ENCODE data around the gene AP5B1.
"Not testable (repeated sequence)": the region's sequence is repeated elsewhere in the genome, so short reads cannot be mapped to it uniquely, and the experiment has no call there.

Gene AP5B1

GRCh38 chr11:65762169-65762568 is 18.6 kb downstream of the AP5B1 start:
- DNase-seq: not testable (repeated sequence)

DNA sequence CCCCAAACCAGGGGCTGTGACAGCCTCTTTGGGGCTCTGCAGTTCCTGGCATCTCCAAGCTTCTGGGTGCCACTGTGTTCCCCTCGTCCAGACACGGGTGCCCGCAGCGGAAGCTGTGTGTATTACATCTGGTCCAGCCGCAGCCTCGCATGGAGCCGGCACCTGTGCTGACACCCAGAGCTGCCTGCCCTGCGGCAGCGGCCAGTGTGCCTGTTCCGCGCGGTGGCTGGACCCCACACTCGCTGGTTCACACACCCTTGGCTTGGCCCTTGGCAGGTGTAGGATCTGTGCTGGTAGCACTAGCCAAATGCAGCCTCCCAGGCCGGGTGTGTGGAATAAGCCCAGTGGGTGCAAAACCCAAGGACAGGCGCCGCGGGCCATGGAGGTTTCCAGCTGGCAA is 35.7 kb downstream of the AP5B1 start:
- no peak for DNase-seq

- DNase-seq: no peak
These were observed 36.1 kb downstream of the AP5B1 start for GRCh38 chr11:65744699-65745042.

GRCh38 chr11:65744026-65744698 is 36.6 kb downstream of the AP5B1 start:
- no peak for DNase-seq

- DNase-seq: no peak
These were observed 37.1 kb downstream of the AP5B1 start for GRCh38 chr11:65743681-65744025.

DNA sequence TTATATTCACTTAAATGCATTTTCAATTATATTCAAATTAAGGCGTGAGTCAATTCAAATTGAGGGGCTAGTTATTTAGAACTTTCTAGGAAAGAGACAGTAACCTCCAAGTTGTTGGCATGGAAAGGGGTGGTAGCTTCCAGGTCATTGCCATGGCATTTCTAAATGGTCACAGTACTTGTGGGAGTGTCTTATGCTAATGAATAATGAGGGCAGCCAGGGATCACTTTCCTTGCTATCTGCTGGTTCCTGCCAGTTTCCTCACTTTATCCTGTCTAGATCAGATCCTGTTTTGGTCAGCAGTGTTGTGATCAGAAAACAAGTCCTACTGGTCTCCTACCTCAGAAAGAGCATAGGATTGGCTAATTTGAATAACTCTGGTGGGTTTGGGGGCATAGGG is 38.4 kb downstream of the AP5B1 start:
- no peak for DNase-seq

DNA sequence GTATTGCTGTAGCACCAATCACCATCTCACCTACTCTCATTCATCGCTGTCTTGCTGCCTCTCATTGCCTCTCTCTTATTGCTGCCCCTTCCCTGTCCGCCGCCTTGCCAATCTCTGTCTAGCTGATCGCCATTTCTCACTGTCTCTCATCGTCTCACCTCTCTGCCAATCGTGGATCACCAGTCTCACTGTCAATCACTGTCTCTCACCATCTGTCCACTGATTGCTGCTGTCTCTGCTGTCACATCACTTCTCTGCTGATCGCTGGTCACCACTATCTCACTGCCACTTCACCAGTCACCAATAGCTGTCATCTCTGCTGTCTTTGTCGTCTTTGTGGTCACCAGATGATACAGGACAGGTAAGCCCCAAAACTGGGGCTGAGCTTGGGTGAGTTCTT is 39.6 kb downstream of the AP5B1 start:
- no peak for DNase-seq

DNA sequence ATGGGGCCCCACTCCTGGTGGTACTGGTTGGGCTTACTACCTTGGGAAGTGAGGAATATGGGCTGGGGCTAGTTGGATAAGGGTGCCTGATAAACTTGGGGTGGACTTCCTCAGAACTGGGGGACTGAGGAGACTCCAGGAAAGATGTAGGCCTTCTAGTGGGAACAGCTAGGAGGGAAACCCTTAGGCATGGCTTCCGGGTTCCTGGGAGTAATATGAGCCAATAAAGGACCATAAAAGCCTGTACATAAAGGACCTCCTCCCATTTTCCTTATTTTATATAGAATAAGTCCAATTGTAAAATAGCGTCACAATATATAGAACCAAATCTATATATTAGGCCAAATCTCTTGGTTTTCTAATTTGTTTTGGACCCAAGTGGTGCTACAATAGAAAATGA is 41.8 kb downstream of the AP5B1 start:
- no peak for DNase-seq

DNA sequence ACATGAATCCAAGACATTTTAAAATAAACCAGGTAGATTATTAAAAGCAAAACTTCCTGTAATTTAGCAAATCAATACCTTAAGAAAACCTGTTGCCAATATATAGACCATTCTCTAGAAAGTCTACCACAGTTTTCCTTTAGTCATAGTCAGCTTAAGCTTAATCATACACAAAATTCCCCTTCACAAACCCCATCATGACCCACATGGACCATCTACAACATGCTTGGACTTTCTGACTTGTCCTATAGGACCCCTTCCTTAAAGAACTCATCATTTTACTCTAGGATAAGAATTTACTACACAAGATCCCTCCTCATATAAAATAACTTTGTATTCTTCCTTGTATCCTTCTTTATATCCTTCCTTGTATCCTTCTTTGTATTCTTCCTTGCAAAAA is 44.0 kb downstream of the AP5B1 start:
- no peak for DNase-seq

- not testable (repeated sequence) for DNase-seq
These were observed 45.7 kb downstream of the AP5B1 start for GRCh38 chr11:65735111-65735510.

DNA sequence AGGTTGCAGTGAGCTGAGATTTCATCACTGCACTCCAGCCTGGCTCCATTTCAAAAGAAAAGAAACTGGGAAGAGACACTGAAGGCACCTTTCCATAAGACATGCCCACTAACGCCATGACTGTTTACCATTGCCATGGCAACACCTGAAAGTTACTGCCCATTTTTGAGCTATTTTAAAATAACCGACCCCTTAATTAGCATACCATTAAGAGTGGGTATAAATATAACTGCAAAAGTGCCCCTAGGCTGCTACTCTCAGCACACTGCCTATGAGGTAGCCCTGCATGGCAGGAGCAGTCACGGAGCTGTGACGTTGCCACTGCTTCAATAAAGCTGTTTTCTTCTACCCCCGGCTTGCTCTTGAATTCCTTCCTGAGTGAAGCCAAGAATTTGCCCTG is 50.3 kb downstream of the AP5B1 start:
- DNase-seq: no peak

DNA sequence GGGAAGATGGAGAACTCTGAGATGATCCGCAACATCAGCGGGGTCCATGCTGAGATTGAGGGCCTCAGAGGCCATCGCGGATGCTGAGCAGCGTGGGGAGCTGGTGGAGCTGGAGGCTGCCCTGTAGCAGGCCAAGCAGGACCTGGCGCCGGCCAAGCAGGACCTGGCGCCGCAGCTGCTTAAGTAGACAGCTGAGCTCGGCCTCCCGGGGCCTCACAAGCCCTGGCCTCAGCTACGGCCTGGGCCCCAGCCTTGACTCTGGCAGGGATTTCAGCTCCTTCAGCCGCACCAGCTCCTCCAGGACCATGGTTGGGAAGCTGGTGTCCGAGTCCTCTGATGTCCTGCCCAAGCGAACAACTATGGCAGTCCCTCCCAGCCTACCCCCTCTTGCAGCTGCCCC is 52.9 kb downstream of the AP5B1 start:
- DNase-seq: no peak

GRCh38 chr11:65726660-65727059 is 54.1 kb downstream of the AP5B1 start:
- DNase-seq: no peak
